ENCODE measurements around the gene HNRNPR. TPM values are rescaled to one million over a fixed set of nuclear protein-coding genes. Genes with fewer than 3 reads are reported as not detected.
A peak's percentile ranks its signal among the peaks of the same experiment; 100 is the strongest.
"Not testable (repeated sequence)": the region's sequence is repeated elsewhere in the genome, so short reads cannot be mapped to it uniquely, and the experiment has no call there.

The HNRNPR gene
- total RNA-seq, 1 donor from 2014 or later = 70.8 TPM

- FAIRE-seq (no peak), DNase-seq (ENCODE audit: low read depth) (no peak)
- no peaks in the 10 kb centered on the region for H3K27me3 ChIP-seq (ENCODE audit: control insufficient read depth, insufficient read depth, low read length)
- H3K4me3 ChIP-seq (ENCODE audit: low read depth, low read length) = no peak overlapping the region
- H3K36me3 ChIP-seq (ENCODE audit: control insufficient read depth, insufficient read depth, low read length) = peaks cover 9% of the 10 kb centered on the region
- no peak for TF ChIP-seq CTCF (IDR thresholded peaks at IDR 0.05; ENCODE audit: insufficient read depth, low read length, severe bottlenecking)
Observed at GRCh38 chr1:23322770-23323169, 21.3 kb downstream of the HNRNPR start.

- not testable (repeated sequence) for H3K27me3 ChIP-seq (ENCODE audit: control insufficient read depth, insufficient read depth, low read length); H3K4me3 ChIP-seq (ENCODE audit: low read depth, low read length); H3K36me3 ChIP-seq (ENCODE audit: control insufficient read depth, insufficient read depth, low read length)
- FAIRE-seq (peak; percentile 52), DNase-seq (ENCODE audit: low read depth) (peak; percentile 70)
Observed at GRCh38 chr1:23310280-23310679, 33.8 kb downstream of the HNRNPR start.

- DNase-seq (ENCODE audit: low read depth) = no peak
- peaks cover 6% of the 10 kb centered on the region for H3K36me3 ChIP-seq (ENCODE audit: control insufficient read depth, insufficient read depth, low read length)
- FAIRE-seq = no peak
- H3K27me3 ChIP-seq (ENCODE audit: control insufficient read depth, insufficient read depth, low read length) = no peaks in the 10 kb centered on the region
- no peak for TF ChIP-seq CTCF (IDR thresholded peaks at IDR 0.05; ENCODE audit: insufficient read depth, low read length, severe bottlenecking)
- H3K4me3 ChIP-seq (ENCODE audit: low read depth, low read length) = no peak overlapping the region
Observed at GRCh38 chr1:23304140-23304620, 39.9 kb downstream of the HNRNPR start.

GRCh38 chr1:23303524-23303923 lies 40.6 kb downstream of the HNRNPR start:
- Histone ChIP-seq H3K4me3 (ENCODE audit: low read depth, low read length) (no peak overlapping the region), H3K27me3 (ENCODE audit: control insufficient read depth, insufficient read depth, low read length) (no peaks in the 10 kb centered on the region), H3K36me3 (ENCODE audit: control insufficient read depth, insufficient read depth, low read length) (peaks cover 6% of the 10 kb centered on the region)
- no peak for DNase-seq (ENCODE audit: low read depth)
- no peak for FAIRE-seq
- TF ChIP-seq CTCF (IDR thresholded peaks at IDR 0.05; ENCODE audit: insufficient read depth, low read length, severe bottlenecking) = no peak

- FAIRE-seq (no peak), DNase-seq (ENCODE audit: low read depth) (no peak)
- no peak for TF ChIP-seq CTCF (IDR thresholded peaks at IDR 0.05; ENCODE audit: insufficient read depth, low read length, severe bottlenecking)
- Histone ChIP-seq H3K27me3 (ENCODE audit: control insufficient read depth, insufficient read depth, low read length) (no peaks in the 10 kb centered on the region), H3K4me3 (ENCODE audit: low read depth, low read length) (no peak overlapping the region), H3K36me3 (ENCODE audit: control insufficient read depth, insufficient read depth, low read length) (peaks cover 4% of the 10 kb centered on the region)
Observed at GRCh38 chr1:23296931-23297330, 47.2 kb downstream of the HNRNPR start.

GRCh38 chr1:23291706-23292105 lies 52.4 kb downstream of the HNRNPR start:
- H3K36me3 ChIP-seq (ENCODE audit: control insufficient read depth, insufficient read depth, low read length) = no peaks in the 10 kb centered on the region
- FAIRE-seq = no peak
- H3K27me3 ChIP-seq (ENCODE audit: control insufficient read depth, insufficient read depth, low read length) = no peaks in the 10 kb centered on the region
- H3K4me3 ChIP-seq (ENCODE audit: low read depth, low read length) = no peak overlapping the region
- DNase-seq (ENCODE audit: low read depth) = no peak
- TF ChIP-seq CTCF (IDR thresholded peaks at IDR 0.05; ENCODE audit: insufficient read depth, low read length, severe bottlenecking) = no peak
